ENCODE results near the gene CDH5.

CDH5 gene

DNA sequence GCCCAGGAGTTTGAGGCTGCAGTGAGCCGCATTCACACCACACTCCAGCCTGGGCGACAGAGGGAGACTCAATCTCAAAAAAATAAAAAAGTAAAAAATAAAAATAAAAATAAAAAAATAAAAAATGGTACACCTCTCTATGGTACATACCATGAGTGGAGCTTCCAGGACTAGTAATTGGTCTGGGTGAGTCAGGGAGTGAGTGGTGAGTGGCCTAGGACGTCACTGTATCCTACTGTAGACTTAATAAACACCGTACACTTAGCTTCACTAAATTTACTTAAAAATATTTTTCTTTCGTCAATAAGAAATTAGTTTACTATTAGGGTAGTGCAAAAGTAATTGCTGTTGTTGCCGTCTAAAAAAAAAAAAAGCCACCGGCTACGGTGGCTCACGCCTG is 9.0 kb downstream of the CDH5 start:
- no peak for DNase-seq

DNA sequence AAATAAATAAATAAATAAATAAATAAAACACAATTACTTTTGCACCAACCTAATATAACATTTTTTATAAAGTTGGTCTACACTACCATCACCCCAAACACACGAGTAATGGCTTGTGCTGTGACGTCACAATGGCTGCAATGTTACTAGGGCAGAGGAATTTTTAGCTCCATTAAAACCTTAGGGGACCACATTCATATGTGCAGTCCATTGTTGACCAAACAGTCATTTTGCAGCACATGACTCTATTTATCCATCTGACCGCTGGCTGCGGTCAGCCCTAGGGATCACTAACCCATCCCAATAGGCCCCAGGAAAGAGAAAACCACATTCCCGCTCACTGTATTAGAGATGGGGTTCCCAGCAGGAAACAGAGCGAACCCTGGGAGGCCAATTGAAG is 9.6 kb downstream of the CDH5 start:
- no peak for DNase-seq

DNA sequence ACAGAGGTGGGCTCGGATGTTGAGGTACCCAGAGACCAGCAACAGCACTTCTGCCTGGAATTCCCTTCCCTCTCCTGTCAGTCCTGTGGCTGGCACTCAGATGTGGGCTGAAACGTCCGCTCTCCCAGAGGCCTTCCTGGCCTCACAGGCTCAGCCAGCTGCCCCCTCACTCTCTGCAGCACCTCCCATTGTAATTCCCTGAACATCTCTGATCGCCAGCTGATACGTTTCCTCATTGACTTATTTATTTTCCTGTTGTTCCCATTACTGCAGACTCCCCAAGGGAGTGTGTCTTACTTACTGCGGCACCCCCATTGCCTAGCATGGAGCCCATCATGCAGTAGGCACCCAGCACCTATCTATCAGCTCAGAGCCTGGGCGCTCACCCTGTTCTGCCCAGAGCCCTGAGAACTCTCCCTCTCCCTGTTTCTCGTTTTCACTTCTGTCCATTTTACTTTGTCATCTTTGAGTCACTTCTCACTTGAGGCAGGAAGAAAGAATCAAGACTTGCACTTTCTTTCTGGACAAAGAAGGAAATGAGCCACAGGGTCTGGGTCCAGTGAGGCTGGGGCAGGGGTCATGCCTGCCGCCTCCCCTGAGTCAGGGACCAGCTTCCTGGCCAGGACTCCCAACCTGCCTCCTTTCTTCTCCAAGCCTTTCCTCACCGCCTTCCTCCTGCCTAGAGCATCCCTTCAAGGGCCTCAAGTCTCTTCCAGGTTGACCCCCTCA is 10.2 kb downstream of the CDH5 start:
- no peak for DNase-seq

DNA sequence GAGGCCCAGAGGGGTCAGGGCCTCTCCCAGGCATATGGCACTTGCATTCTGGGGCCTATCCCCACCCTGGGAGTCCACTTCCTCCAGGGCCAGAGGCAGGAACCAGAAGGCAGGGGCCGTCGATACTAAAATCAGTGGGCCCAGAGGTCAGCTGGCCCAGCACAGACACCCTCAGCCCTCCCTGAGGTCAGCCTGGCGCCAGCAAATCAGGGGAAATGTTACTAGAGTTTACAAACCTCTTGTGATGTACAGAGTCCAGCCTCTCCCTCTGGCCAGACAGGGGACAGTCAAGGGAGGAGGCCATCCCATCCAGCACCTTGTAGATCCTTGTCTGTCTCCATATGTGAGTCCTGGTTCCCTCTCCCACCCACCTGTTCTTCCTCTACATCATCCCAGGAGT is 10.8 kb downstream of the CDH5 start:
- no peak for DNase-seq

DNA sequence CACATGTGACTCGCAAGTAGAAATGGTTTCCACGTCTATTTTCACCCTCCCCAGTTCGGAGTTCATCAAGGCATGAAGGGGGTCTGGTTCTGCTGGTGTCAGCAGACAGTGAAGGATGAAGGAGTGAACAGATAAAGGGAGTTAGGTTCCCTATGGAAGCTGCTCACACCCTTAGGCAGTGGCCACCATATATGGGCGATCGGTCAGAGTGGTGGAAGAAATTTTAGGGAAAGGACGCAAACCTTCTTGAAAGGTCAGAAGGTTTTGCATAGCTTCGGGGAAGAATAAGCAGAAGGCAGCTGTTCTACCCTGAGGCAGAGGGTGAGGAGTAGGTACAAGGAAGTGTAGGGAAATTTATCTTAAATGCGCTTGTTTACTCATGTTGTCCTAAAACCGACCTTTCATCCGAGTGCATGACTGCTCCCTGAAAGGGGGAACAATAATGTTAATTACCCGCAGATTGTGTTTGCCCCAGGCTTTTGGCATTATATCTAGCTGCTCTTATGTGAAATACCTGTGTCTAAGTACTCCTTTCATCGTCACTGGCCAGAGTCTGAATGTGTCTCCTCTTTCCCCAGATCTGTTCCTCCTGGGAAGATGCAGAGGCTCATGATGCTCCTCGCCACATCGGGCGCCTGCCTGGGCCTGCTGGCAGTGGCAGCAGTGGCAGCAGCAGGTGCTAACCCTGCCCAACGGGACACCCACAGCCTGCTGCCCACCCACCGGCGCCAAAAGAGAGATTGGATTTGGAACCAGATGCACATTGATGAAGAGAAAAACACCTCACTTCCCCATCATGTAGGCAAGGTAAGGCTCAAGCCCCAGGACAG is 12.5 kb downstream of the CDH5 start:
- no peak for DNase-seq

DNA sequence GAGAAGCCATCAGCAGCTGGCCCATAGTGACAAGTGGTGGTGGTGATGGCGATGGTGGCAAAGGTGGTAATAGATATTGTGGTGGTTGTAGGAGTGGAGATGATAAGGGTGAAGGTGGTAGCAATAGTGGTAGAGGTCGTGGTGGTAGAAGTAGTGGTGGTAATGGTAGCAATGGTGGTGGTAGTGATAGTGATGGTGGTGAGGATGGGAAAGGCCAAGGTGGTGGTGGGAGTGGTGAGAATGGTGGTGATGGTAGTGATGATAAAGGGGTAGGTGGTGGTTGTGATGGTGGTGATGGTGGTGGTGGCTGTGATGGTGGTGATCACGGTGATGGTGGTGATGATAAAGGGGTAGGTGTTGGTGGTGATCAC is 13.1 kb downstream of the CDH5 start:
- DNase-seq, result no peak

DNA sequence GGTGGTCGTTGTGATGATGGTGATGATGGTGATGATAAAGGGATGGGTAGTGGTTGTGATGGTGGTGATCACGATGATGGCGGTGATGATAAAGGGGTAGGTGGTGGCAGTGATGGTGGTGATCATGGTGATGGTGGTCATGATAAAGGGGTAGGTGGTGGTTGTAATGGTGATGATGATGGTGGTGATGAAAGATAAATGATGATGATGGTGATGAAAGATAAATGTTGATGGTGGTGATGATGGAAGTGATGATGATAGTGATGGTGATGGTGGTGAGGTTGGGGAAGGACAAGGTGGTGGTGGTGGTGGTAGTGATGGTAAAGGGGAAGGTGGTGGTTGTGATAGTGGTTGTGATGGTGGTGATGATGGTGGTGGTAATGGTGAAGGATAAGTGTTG is 13.9 kb downstream of the CDH5 start:
- no peak for DNase-seq

DNA sequence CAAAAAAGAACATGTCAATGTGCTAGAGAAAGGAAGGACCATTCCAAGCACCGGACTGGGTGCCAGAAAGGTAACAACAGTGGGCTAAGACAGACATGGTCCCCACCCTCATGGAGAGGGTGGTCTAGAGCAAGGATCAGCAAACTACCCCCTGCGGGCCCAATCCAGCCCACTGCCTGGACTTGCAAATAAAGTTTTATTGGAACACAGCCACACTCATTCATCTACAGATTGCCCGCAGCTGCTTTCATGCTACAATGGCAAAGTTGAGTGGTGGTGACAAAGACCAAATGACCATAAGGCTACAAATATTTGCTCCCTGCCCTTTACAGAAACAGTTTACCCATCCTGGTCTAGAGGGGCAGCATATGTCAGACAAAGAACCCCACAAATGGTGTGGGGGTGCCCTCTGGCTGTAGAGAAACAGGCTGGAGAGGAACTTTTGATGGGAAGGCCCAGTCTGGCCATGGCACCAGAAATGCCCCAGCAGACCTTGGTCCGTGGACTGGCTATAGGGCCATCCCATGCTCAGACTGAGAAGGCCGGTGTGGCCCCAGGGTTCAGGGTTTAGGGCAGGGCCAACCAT is 15.2 kb downstream of the CDH5 start:
- no peak for DNase-seq

DNA sequence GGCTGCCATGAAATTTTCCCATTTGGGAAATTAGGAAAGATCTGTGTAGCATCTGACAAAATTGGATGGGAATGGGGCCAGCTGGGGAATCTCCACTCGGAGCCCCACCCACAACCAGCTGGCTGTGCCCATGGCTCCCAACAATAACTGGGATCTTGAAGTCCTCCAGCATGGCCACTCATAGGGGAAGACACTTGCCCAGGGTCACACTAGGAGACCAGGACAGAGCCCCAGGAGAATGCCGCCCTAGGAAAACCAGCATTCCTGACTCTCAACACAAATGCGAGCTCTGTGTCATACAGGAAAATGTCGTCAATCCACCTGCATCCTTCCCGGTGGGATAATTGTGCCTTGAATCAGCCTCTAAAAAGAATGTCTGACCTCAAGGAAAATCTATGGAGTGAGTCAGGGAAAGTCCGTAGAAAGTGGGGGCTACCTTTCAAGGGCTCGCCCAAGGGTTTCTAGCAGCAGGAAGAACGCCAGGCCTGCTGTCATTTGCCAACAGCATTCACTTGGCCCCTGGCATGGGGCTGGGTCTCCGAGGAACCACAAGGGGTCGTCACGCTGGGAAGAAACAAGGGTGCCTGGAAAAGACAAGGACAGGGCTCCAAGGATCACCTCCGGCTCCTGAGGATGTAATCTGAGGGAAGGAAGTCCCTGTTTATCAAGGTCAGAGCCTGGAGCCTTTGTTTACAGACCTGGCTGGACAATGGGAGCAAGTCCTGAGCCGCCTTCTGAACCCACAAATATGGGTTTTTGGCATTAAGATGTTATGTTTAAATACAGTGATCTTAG is 15.9 kb downstream of the CDH5 start:
- no peak for DNase-seq

DNA sequence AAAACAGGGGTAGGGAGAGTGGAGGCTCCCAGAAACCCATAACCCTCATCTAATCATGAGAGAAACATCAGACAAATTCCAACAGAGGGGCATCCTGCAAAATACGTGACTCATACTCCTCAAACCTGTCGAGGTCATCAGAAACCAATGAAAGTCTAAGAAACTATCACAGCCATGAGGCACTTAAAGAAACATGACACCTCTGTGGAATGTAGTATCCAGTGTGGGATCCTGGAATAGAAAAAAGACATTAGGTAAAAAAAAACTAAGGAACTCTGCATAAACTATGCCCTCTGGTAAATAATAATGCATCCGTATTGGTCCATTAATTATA is 16.4 kb downstream of the CDH5 start:
- no peak for DNase-seq

DNA sequence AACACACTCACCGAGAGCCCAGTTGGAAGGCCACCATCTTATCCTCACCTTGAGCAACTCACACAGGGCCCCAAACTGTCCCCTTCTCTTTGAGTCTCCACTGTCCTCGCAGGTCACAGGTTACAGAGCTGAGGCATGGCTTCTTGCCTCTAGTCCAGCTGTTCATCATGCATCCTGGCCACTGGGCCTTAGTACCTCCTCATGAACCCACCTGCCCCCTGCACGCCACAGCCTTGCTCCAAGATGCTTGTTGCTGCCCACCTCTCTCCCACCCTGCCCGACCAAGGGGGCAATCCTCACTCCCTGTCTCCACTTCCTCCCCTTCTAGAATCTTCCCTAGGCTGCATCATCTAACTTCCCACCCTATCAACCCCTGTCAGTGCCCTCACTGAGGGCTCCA is 17.1 kb downstream of the CDH5 start:
- DNase-seq, result no peak

DNA sequence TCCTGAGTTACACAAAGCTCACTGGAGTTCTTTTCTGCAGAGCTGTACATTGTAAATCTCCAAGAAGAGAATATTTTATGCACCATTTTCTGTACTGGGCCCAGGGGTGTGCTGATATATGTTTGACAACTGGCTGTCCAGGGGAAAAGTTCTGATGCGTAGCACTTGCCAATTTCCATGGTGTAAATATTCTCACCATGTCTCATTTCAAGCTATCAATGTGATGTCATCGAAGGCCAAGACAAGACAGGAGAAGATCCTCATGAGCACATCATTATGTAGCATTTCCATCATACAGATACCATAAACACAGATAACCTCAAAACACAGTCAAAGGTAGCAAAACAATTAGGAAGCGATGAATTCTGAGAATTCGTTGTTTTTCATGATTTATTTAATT is 18.9 kb downstream of the CDH5 start:
- no peak for DNase-seq

DNA sequence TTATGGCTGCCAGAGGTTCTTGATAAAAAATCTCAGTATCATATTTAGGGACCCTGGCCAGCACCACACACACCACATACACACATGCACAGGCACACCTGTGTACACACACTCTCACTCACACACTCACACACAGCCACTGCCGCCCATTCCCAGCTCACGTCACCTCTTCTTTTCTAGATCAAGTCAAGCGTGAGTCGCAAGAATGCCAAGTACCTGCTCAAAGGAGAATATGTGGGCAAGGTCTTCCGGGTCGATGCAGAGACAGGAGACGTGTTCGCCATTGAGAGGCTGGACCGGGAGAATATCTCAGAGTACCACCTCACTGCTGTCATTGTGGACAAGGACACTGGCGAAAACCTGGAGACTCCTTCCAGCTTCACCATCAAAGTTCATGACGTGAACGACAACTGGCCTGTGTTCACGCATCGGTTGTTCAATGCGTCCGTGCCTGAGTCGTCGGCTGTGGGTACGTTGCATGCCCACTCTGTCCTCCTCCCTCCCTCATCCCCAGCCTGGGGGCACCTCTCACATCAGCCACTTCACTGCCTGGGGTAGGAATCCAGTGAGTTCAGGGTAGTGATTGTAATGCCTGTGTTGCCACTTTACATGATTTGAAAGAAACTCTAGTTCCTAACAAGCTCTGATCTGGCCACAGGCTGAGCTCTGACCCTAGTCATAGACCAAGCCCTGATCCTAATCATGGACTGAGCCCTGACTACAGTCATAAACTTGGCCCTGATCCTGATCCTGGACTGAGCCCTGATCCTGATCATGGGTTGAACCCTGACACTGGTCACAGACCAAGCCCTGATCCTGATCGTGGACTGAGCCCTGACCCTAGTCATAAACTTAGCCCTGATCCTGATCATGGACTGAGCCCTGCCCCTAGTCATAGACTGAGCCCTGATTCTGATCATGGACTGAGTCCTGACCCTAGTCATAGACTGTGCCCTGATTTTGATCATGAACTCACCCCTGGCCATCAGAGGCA is 20.4 kb downstream of the CDH5 start:
- no peak for DNase-seq

DNA sequence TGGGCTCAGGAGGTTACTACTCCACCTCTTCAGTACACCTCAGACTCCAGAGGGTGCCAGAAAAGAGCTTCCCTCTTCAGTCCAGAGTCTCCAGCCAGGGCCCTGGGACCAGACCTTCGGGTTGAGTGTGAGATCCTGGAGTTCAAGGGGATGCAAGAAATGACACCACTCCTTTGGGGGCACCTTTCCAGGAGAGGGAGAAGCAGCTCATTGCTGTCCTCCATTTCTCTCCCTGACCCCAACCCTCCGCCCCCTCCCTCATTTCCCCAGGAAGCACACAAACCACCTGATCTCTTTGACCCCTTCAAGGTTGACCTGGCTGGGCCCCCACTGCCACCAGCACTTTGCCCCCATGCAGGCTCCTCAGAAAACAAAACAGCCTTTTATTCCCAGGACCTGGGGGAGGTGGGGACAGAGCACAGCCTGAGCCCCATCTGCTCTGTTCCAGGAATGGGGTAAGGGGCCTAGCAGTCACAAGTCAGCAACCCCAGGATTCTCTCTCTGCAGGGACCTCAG is 21.4 kb downstream of the CDH5 start:
- DNase-seq, result no peak

DNA sequence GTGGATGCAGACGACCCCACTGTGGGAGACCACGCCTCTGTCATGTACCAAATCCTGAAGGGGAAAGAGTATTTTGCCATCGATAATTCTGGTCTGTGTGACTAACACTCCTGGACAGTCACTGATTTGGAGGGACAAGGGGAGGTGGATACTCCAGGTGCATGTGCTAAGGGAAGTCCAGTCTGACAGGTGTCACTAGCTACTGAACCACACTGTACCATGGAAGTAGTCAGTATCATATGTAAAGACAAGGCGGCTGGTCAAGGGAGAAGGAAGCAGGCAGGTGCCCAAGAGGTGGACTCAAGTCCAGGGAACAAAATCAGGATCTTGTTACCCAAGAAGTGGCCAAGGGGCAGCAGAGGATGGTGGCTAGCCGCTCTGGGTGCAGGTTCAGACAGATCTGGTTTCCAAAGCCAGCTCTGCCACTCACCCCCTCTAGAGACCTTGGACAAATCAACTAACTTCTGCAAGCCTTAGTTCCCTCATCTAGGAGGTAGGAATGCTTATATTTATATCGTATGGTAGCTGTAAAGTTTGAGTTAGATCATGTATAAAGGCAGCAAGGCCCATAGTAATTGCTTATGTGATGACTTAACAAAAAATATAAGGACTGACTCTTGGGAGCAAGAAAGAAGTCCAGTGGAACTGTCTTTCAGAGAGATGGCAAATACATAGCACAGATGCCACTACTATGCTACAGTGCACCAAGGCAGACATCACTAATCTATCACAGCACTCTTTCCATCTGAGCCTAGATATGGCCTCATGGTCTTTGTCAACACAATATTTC is 22.1 kb downstream of the CDH5 start:
- DNase-seq, result no peak

DNA sequence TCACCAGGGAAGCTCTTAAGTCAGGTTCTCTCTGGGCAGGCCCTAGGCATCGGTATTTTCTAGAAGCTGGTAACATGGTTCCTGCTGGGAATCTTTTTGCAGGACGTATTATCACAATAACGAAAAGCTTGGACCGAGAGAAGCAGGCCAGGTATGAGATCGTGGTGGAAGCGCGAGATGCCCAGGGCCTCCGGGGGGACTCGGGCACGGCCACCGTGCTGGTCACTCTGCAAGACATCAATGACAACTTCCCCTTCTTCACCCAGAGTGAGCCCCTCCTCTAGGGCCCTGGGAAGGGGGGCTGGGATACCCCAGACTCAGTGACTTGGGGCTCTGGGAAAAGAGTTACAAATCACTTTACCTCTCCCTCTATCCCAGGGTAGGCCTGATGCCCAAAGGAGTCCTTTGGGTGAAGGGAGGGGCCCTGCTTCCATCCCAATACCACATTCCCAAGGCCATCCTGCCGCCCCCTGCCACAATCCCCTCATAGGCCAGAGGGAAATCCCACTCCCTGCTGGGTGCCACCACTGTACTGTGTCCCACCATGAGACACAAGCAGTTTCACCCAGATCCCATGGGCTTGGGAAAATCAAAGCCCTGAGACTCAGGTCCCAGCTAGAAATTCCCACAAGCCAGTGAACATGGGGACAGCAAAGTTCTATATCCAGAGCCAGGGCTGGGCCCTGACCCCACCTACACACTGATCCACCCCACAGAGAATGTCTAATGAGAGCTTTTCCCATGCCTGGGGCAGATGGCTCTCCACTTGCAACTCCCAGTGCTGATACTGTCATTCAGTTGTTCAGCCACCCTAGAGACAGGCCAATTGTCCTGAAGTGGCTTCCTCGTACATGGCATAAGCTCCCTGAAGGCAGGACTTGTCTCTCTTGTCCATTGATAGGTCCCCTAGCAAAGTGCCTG is 23.0 kb downstream of the CDH5 start:
- no peak for DNase-seq

DNA sequence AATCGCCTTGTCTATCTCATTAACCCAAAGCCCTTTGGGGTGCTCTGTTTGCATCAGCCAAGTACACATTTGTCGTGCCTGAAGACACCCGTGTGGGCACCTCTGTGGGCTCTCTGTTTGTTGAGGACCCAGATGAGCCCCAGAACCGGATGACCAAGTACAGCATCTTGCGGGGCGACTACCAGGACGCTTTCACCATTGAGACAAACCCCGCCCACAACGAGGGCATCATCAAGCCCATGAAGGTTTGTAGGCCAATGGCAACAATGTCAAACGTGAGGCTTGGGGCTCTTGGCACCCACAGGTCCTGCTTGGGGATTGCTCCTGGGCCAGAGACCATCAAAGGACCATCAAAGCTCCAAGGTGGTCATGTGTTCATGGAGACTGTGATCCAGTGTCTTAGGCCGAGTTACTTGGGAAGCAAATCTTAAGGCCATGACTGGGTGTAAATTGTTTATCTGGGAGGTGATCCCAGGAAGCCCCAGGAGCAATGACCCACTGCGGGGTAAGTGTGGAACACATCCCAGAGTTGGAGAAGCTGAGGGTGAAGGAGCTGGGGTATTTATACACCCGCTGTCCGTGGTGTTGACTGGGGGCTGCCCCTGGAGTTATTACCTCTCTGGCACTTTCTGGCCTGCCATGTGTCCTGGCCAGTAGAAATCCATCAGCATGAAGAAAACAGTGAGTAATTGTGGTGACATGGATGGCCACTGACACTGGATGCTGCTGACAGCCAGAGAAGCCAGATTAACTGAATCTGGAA is 24.0 kb downstream of the CDH5 start:
- DNase-seq, result no peak

DNA sequence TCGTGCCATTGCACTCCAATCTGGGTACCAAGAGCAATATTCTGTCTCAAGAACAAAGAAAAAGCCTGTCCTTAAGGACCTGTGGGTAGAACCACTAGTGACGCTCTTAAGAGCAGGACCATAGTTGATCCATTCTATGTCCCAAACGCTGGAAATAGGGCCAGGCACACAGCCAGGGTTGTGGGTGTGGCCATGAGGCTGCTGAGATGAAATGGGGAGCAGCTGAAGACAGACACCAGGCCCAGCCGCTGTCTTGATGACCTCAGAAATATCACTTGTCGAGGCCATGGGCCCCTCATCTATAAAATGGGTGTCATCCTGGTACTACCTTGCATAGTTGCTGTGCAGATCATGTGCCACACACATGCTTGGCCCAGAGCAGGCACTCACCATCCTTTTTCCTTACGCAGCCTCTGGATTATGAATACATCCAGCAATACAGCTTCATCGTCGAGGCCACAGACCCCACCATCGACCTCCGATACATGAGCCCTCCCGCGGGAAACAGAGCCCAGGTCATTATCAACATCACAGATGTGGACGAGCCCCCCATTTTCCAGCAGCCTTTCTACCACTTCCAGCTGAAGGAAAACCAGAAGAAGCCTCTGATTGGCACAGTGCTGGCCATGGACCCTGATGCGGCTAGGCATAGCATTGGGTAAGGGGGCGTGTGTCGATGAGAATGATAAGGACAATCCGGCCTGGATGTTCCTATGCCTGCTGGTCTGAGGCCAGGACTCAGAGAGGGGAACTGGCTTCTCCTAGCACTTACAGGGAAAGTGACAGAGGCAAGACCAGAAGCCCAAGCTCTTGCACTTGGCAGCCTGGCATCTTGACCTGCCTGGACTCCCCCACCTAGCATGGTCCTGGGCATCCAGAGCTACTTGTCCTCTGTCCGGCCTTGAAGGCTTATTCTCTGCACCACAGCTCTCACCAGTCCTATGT is 25.5 kb downstream of the CDH5 start:
- no peak for DNase-seq

Data from stimulated activated CD4-positive, alpha-beta T cell treated with anti-CD3 and anti-CD28 coated beads, Interleukin-4, amount 100 ng/mL, for 24 hours (primary cell).